Measurements from ENCODE around the gene PRR19. TPM values are rescaled to one million over a fixed set of nuclear protein-coding genes. Genes with fewer than 3 reads are reported as not detected.

Gene PRR19
- total and polyA plus RNA-seq, 10 donors = 0.33 to 1.2 (median 0.54) TPM; not detected in 2

DNA sequence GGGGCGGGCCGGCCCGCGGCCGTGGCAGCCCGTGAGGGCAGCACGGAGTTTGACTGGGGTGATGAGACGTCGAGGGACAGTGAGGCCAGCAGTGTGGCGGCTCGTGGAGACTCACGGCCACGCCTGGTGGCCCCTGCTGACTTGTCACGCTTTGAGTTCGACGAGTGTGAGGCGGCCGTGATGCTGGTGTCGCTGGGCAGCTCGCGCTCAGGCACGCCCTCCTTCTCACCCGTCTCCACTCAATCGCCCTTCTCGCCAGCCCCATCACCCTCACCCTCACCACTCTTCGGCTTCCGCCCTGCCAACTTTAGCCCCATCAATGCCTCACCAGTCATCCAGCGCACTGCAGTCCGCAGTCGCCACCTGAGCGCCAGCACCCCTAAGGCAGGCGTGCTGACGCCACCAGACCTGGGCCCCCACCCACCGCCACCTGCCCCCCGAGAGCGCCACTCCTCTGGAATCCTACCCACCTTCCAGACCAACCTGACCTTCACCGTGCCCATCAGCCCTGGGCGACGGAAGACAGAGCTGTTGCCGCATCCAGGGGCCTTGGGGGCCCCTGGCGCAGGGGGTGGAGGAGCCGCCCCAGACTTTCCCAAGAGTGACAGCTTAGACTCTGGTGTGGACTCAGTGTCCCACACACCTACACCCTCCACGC lies 28.4 kb upstream of the PRR19 start:
- peaks cover 0 to 66% (median 33%) of the 10 kb centered on the region in 6 donors for H3K36me3 ChIP-seq
- no peak overlapping the region for H3K4me3 ChIP-seq
- peak; percentile 76 for DNase-seq
- H3K27ac ChIP-seq = no peak overlapping the region
- no peaks in the 10 kb centered on the region for H3K9me3 ChIP-seq
- no peak for TF ChIP-seq POLR2A (IDR thresholded peaks at IDR 0.05)
- TF ChIP-seq POLR2AphosphoS5 (IDR thresholded peaks at IDR 0.05) = no peak
- no peak for TF ChIP-seq CTCF (IDR thresholded peaks at IDR 0.05 in 8 of 11, conservative IDR thresholded peaks at IDR 0.05 in 3 of 11)
- H3K4me1 ChIP-seq = peaks cover 55 to 91% (median 78%) of the 10 kb centered on the region in 6 donors
- intact Hi-C loops (cut with DNase I; ENCODE audit: low total_unique reads) = no loop called here
- 95 to 97% (median 96%) methylated on average over 43 of the region's 43 CpGs for WGBS, 5 donors
- no peaks in the 10 kb centered on the region for H3K27me3 ChIP-seq (replicated peaks in 1 of 7)

DNA sequence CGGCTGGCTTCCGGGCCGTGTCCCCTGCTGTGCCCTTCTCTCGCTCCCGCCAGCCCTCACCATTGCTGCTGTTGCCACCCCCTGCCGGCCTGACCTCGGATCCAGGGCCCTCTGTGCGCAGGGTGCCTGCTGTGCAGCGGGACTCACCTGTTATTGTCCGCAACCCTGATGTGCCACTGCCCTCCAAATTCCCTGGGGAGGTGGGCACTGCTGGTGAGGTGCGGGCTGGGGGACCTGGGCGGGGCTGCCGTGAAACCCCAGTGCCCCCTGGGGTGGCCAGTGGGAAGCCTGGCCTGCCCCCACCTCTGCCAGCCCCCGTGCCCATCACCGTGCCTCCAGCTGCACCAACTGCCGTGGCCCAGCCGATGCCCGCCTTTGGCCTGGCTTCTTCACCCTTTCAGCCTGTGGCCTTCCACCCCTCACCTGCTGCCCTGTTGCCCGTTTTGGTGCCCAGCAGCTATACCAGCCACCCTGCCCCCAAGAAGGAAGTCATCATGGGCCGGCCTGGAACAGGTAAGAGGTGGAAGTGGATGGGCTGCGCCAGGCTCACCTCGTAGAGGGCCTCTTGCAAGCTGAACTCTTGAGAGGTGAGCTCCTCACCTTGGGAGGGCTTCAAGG lies 27.8 kb upstream of the PRR19 start:
- 92 to 96% (median 94%) methylated on average over 16 to 22 of the region's 22 CpGs for WGBS, 5 donors
- intact Hi-C loops (cut with DNase I; ENCODE audit: low total_unique reads) = no loop called here
- peak overlapping the region in 3 of 8 donors; percentile 18 to 97 (median 47) for H3K27ac ChIP-seq
- H3K4me3 ChIP-seq = no peak overlapping the region
- no peaks in the 10 kb centered on the region for H3K9me3 ChIP-seq
- TF ChIP-seq POLR2AphosphoS5 (IDR thresholded peaks at IDR 0.05) (no peak), POLR2A (IDR thresholded peaks at IDR 0.05) (no peak), CTCF (IDR thresholded peaks at IDR 0.05 in 8 of 11, conservative IDR thresholded peaks at IDR 0.05 in 3 of 11) (no peak)
- no peaks in the 10 kb centered on the region for H3K27me3 ChIP-seq (replicated peaks in 1 of 7)
- peaks cover 61 to 98% (median 84%) of the 10 kb centered on the region in 6 donors for H3K4me1 ChIP-seq
- peaks cover 0 to 66% (median 33%) of the 10 kb centered on the region in 6 donors for H3K36me3 ChIP-seq
- DNase-seq = peak; percentile 78

DNA sequence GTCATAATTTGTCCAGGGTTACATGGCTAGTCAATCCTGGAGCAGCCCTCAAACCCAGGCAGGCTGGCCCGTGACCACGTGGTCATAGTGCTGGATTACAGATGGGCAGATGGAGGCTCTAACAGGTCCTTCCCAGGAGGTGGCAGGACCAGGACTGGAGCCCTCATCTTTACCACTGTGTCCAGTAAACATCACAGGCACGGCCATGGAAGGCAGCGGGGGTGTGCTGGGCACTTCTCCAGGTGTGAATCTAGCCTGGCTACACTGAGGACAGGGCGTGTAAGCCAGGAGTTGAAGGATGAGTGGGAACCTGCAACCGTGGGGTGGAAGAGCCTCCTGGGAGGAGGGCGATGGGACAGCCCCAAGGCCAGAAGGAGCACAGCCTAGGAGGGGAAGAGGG lies 26.8 kb upstream of the PRR19 start:
- peaks cover 63 to 100% (median 87%) of the 10 kb centered on the region in 6 donors for H3K4me1 ChIP-seq
- no peak overlapping the region for H3K4me3 ChIP-seq
- H3K27me3 ChIP-seq (replicated peaks in 1 of 7) = no peaks in the 10 kb centered on the region
- WGBS, 5 donors = 76 to 88% (median 82%) methylated on average over 7 of the region's 7 CpGs
- peak overlapping the region in 4 of 8 donors; percentile 16 to 97 (median 32) for H3K27ac ChIP-seq
- H3K9me3 ChIP-seq = no peaks in the 10 kb centered on the region
- H3K36me3 ChIP-seq = peaks cover 0 to 66% (median 33%) of the 10 kb centered on the region in 6 donors
- DNase-seq = no peak
- intact Hi-C loops (cut with DNase I; ENCODE audit: low total_unique reads) = no loop called here
- TF ChIP-seq POLR2A (IDR thresholded peaks at IDR 0.05) (no peak), CTCF (IDR thresholded peaks at IDR 0.05 in 8 of 11, conservative IDR thresholded peaks at IDR 0.05 in 3 of 11) (no peak), POLR2AphosphoS5 (IDR thresholded peaks at IDR 0.05) (peak; percentile 14 to 26 (median 15))

DNA sequence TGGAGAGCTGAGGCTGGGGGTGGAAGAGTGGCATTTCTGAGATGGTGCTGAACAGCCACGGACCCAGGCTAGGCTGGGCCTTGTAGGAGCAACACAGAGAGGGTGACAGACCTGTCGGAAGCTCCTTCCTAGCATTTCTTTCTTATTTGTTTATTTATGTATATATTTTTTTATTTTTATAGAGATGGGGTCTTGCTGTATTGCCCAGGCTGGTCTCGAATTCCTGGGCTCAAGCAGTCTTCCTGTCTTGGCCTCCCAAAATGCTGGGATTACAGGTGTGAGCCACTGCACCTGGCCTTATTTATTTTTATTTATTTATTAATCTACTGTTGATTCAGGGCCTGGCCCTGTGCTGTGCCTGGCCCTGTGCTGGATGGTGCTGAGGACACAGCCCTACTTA lies 26.4 kb upstream of the PRR19 start:
- H3K4me1 ChIP-seq = peaks cover 59 to 100% (median 85%) of the 10 kb centered on the region in 6 donors
- no peak overlapping the region for H3K4me3 ChIP-seq
- intact Hi-C loops (cut with DNase I; ENCODE audit: low total_unique reads) = no loop called here
- peaks cover 0 to 66% (median 33%) of the 10 kb centered on the region in 6 donors for H3K36me3 ChIP-seq
- no peaks in the 10 kb centered on the region for H3K27me3 ChIP-seq (replicated peaks in 1 of 7)
- no peaks in the 10 kb centered on the region for H3K9me3 ChIP-seq
- H3K27ac ChIP-seq = peak overlapping the region in 4 of 8 donors; percentile 6 to 97 (median 56)
- 88 to 94% (median 89%) methylated on average over 3 of the region's 3 CpGs for WGBS, 5 donors
- TF ChIP-seq POLR2A (IDR thresholded peaks at IDR 0.05) = no peak
- TF ChIP-seq POLR2AphosphoS5 (IDR thresholded peaks at IDR 0.05) = no peak
- no peak for TF ChIP-seq CTCF (IDR thresholded peaks at IDR 0.05 in 8 of 11, conservative IDR thresholded peaks at IDR 0.05 in 3 of 11)
- no peak for DNase-seq
